HEK293 (cell line): Measurements from ENCODE around the gene TEX14.
A peak's percentile ranks its signal among the peaks of the same experiment; 100 is the strongest.

Experiments
- CTCF ChIA-PET: fragments of 350-600 bp; formaldehyde crosslinking; extraction: SDS; loops from one replicate; lab custom pipeline; 2021; ENCODE audit warnings: antibody characterized with exemption; lab: Yijun Ruan, JAX
- POLR2A ChIA-PET: fragments of 300-600 bp; formaldehyde crosslinking; extraction: SDS; loops from one replicate; lab custom pipeline; 2020; ENCODE audit warnings: antibody characterized with exemption, inconsistent platforms; lab: Yijun Ruan, JAX
- H3K27ac ChIP-seq: fragments of 200-500 bp; sonication (Bioruptor generic); 2 replicates; pipeline ENCODE4 v1.5.1; 2014; ENCODE audit warnings: low read depth, low read length, control low read depth, inconsistent platforms; ENCODE audit errors: extremely low read depth
- H3K36me3 ChIP-seq, 2 experiments: fragments of 200-500 bp in 1 of 2; sonication (Bioruptor generic) in 1 of 2; 1 replicate in 1 of 2; 2 replicates in 1 of 2; pipeline ENCODE4 v1.5.1; 2014 to 2017; ENCODE audit warnings: inconsistent platforms in 2 of 2, low read length in 2 of 2; ENCODE audit not compliant: control insufficient read depth in 2 of 2, insufficient read depth in 1 of 2
- H3K4me1 ChIP-seq: fragments of 200-500 bp; sonication (Bioruptor generic); 2 replicates; pipeline ENCODE4 v1.5.1; 2014; ENCODE audit warnings: mild to moderate bottlenecking, low read length, inconsistent platforms; ENCODE audit not compliant: control insufficient read depth, insufficient read depth
- H3K4me3 ChIP-seq: 2 replicates; pipeline ENCODE4 v1.5.1; 2011; ENCODE audit warnings: low read depth, mild to moderate bottlenecking, control low read depth, low read length, moderate library complexity
- H3K9me3 ChIP-seq: fragments of 200-500 bp; sonication (Bioruptor generic); 2 replicates; pipeline ENCODE4 v1.5.1; 2014; ENCODE audit warnings: low read depth, low read length, inconsistent platforms; ENCODE audit not compliant: control insufficient read depth, insufficient read depth
- EGR2 ChIP-seq: fragments of 450-650 bp; formaldehyde crosslinking; IDR thresholded peaks from 2 replicates; pipeline ENCODE4 v1.5.1; 2016; ENCODE audit warnings: low read depth, missing biosample characterization, missing genetic modification characterization
- GLIS1 ChIP-seq: fragments of 450-650 bp; formaldehyde crosslinking; IDR thresholded peaks from 2 replicates; pipeline ENCODE4 v1.5.1; 2016; ENCODE audit warnings: missing biosample characterization, missing genetic modification characterization
- HOXD13 ChIP-seq: sonication (generic); formaldehyde crosslinking; IDR thresholded peaks from 2 replicates; pipeline ENCODE4 v1.8.0; 2022; ENCODE audit warnings: missing genetic modification reagents, borderline replicate concordance
- IKZF3 ChIP-seq: fragments of 450-650 bp; IDR thresholded peaks from 2 replicates; pipeline ENCODE4 v1.5.0; 2018; ENCODE audit warnings: missing biosample characterization, mild to moderate bottlenecking, missing genetic modification characterization, moderate library complexity
- KLF7 ChIP-seq: fragments of 450-650 bp; formaldehyde crosslinking; IDR thresholded peaks from 2 replicates; pipeline ENCODE4 v1.5.1; 2016; ENCODE audit warnings: missing biosample characterization, missing genetic modification characterization, borderline replicate concordance
- MZF1 ChIP-seq: fragments of 450-650 bp; formaldehyde crosslinking; IDR thresholded peaks from 2 replicates; pipeline ENCODE4 v1.5.1; 2017; ENCODE audit warnings: missing biosample characterization, missing genetic modification characterization, borderline replicate concordance
- RBAK ChIP-seq: fragments of 450-650 bp; formaldehyde crosslinking; IDR thresholded peaks from 2 replicates; pipeline ENCODE4 v1.5.1; 2016; ENCODE audit warnings: missing biosample characterization, missing genetic modification characterization
- SP3 ChIP-seq: fragments of 450-650 bp; formaldehyde crosslinking; IDR thresholded peaks from 2 replicates; pipeline ENCODE4 v1.5.1; 2016; ENCODE audit warnings: missing biosample characterization, missing genetic modification characterization
- ZBTB17 ChIP-seq: fragments of 450-650 bp; formaldehyde crosslinking; IDR thresholded peaks from 2 replicates; pipeline ENCODE4 v1.5.1; 2016; ENCODE audit warnings: missing biosample characterization, missing genetic modification characterization
- ZFHX2 ChIP-seq: fragments of 450-650 bp; formaldehyde crosslinking; conservative IDR thresholded peaks from 2 replicates; pipeline ENCODE4 v1.5.1; 2016; ENCODE audit warnings: missing biosample characterization, missing genetic modification characterization
- ZFP41 ChIP-seq: fragments of 450-650 bp; formaldehyde crosslinking; IDR thresholded peaks from 2 replicates; pipeline ENCODE4 v1.5.1; 2016; ENCODE audit warnings: missing biosample characterization, missing genetic modification characterization, borderline replicate concordance
- ZNF114 ChIP-seq: fragments of 450-650 bp; formaldehyde crosslinking; IDR thresholded peaks from 2 replicates; pipeline ENCODE4 v1.5.0; 2017; ENCODE audit warnings: missing biosample characterization, missing genetic modification characterization
- ZNF146 ChIP-seq: fragments of 450-650 bp; formaldehyde crosslinking; IDR thresholded peaks from 2 replicates; pipeline ENCODE4 v1.5.1; 2016; ENCODE audit warnings: missing biosample characterization, missing genetic modification characterization
- ZNF391 ChIP-seq: fragments of 450-650 bp; formaldehyde crosslinking; IDR thresholded peaks from 2 replicates; pipeline ENCODE4 v1.5.1; 2016; ENCODE audit warnings: low read depth, missing biosample characterization, missing genetic modification characterization, borderline replicate concordance
- ZNF426 ChIP-seq: fragments of 450-650 bp; formaldehyde crosslinking; IDR thresholded peaks from 2 replicates; pipeline ENCODE4 v1.5.1; 2017; ENCODE audit warnings: missing biosample characterization, missing genetic modification characterization, mild to moderate bottlenecking, inconsistent platforms, moderate library complexity
- ZNF600 ChIP-seq: fragments of 450-650 bp; formaldehyde crosslinking; IDR thresholded peaks from 2 replicates; pipeline ENCODE4 v1.5.1; 2016; ENCODE audit warnings: missing biosample characterization, missing genetic modification characterization
- TF ChIP-seq, protein P1 (sequence below): fragments of 450-650 bp; formaldehyde crosslinking; IDR thresholded peaks from 2 replicates; pipeline ENCODE4 v1.5.1; 2016; ENCODE audit warnings: missing biosample characterization, missing genetic modification characterization, borderline replicate concordance
- TF ChIP-seq, protein P2 (sequence below): fragments of 450-650 bp; formaldehyde crosslinking; IDR thresholded peaks from 2 replicates; pipeline ENCODE4 v1.5.1; 2016; ENCODE audit warnings: missing biosample characterization, missing genetic modification characterization, borderline replicate concordance
- TF ChIP-seq, protein P3 (sequence below): fragments of 450-650 bp; formaldehyde crosslinking; IDR thresholded peaks from 2 replicates; pipeline ENCODE4 v1.5.0; 2017; ENCODE audit warnings: missing biosample characterization, missing genetic modification characterization, borderline replicate concordance
- TF ChIP-seq, protein P4 (sequence below): fragments of 450-650 bp; formaldehyde crosslinking; IDR thresholded peaks from 2 replicates; pipeline ENCODE4 v1.5.1; 2016; ENCODE audit warnings: missing biosample characterization, missing genetic modification characterization
- TF ChIP-seq, protein P5 (sequence below): fragments of 450-650 bp; formaldehyde crosslinking; IDR thresholded peaks from 2 replicates; pipeline ENCODE4 v1.5.1; 2016; ENCODE audit warnings: missing biosample characterization, missing genetic modification characterization, low read depth

TEX14 gene

DNA sequence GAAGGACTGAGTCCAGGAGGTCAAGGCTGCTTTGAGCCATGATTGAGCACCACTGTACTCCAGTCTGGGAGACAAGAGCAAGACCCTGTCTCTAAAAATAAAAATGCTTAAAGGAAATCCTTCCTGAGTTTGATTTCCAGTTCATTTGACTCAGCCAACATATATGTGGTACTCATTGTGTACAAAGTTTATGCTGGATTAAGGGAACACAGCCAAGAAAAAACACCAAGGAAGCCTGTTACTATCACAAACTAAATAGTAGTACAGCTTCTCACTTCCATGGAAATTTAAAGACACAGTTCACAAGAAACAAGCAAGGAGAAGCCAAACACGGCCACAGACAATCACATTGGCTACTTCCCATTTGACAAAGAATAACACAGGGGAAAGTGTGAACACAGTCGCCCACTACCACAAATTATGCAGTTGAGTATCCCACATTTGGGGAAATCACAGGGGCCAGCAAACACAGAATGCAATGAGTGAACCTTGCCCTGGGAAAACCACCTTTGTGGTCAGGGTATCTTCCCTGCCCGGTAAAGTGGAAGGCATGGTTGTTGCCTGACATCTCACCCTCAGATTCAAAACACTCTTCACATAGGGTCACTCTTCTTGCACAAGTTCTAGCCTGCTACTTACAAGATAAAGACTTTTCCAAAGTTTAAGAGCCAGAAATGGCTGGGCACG, 14.5 kb downstream of the TEX14 start (continued):
- TF ChIP-seq, protein P1, sequence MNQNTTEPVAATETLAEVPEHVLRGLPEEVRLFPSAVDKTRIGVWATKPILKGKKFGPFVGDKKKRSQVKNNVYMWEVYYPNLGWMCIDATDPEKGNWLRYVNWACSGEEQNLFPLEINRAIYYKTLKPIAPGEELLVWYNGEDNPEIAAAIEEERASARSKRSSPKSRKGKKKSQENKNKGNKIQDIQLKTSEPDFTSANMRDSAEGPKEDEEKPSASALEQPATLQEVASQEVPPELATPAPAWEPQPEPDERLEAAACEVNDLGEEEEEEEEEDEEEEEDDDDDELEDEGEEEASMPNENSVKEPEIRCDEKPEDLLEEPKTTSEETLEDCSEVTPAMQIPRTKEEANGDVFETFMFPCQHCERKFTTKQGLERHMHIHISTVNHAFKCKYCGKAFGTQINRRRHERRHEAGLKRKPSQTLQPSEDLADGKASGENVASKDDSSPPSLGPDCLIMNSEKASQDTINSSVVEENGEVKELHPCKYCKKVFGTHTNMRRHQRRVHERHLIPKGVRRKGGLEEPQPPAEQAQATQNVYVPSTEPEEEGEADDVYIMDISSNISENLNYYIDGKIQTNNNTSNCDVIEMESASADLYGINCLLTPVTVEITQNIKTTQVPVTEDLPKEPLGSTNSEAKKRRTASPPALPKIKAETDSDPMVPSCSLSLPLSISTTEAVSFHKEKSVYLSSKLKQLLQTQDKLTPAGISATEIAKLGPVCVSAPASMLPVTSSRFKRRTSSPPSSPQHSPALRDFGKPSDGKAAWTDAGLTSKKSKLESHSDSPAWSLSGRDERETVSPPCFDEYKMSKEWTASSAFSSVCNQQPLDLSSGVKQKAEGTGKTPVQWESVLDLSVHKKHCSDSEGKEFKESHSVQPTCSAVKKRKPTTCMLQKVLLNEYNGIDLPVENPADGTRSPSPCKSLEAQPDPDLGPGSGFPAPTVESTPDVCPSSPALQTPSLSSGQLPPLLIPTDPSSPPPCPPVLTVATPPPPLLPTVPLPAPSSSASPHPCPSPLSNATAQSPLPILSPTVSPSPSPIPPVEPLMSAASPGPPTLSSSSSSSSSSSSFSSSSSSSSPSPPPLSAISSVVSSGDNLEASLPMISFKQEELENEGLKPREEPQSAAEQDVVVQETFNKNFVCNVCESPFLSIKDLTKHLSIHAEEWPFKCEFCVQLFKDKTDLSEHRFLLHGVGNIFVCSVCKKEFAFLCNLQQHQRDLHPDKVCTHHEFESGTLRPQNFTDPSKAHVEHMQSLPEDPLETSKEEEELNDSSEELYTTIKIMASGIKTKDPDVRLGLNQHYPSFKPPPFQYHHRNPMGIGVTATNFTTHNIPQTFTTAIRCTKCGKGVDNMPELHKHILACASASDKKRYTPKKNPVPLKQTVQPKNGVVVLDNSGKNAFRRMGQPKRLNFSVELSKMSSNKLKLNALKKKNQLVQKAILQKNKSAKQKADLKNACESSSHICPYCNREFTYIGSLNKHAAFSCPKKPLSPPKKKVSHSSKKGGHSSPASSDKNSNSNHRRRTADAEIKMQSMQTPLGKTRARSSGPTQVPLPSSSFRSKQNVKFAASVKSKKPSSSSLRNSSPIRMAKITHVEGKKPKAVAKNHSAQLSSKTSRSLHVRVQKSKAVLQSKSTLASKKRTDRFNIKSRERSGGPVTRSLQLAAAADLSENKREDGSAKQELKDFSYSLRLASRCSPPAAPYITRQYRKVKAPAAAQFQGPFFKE (tag by site-specific recombination), result no peak
- TF ChIP-seq ZFHX2 (tag by site-specific recombination), result no peak
- TF ChIP-seq ZBTB17, result no peak
- TF ChIP-seq HOXD13 (CRISPR knock-in tag), result no peak
- TF ChIP-seq MZF1 (tag by site-specific recombination), result no peak
- TF ChIP-seq EGR2 (tag by site-specific recombination), result no peak

DNA sequence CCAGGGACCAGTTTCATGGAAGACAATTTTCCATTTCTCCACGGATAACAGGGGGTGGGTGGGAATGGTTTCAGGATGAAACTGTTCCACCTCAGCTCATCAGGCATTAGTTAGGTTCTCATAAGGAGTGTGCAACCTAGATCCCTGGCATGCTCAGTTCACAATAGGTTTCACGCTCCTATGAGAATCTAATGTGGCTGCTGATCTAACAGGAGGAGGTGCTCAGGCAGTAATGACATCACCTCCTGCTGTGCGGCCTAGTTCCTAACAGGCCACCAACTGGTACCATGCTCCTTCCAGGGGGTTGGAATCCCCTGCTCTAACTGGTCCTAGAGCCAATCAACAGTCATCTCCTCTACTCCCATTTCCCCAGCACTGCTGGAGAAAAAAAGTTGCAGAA, 19.9 kb downstream of the TEX14 start:
- Histone ChIP-seq H3K4me3 (no peak overlapping the region), H3K4me1 (no peaks in the 10 kb centered on the region; the same call in 1 of the 2 replicates), H3K27ac (no peak overlapping the region), H3K36me3 (no peaks in the 10 kb centered on the region), H3K9me3 (no peaks in the 10 kb centered on the region)
- ChIA-PET POLR2A (interaction anchor here (1.3 to 3.2 kb wide), 3 partner anchors 13 to 41 kb away, joined by 3 to 17 read pairs (median 13); partner anchors contain the start of gene RAD51C), CTCF (interaction anchor here (0.6 to 0.7 kb wide), 2 partner anchors 83 to 122 kb away, joined by 3 to 6 read pairs; no protein-coding TSS in a partner anchor)
- TF ChIP-seq, protein P2, sequence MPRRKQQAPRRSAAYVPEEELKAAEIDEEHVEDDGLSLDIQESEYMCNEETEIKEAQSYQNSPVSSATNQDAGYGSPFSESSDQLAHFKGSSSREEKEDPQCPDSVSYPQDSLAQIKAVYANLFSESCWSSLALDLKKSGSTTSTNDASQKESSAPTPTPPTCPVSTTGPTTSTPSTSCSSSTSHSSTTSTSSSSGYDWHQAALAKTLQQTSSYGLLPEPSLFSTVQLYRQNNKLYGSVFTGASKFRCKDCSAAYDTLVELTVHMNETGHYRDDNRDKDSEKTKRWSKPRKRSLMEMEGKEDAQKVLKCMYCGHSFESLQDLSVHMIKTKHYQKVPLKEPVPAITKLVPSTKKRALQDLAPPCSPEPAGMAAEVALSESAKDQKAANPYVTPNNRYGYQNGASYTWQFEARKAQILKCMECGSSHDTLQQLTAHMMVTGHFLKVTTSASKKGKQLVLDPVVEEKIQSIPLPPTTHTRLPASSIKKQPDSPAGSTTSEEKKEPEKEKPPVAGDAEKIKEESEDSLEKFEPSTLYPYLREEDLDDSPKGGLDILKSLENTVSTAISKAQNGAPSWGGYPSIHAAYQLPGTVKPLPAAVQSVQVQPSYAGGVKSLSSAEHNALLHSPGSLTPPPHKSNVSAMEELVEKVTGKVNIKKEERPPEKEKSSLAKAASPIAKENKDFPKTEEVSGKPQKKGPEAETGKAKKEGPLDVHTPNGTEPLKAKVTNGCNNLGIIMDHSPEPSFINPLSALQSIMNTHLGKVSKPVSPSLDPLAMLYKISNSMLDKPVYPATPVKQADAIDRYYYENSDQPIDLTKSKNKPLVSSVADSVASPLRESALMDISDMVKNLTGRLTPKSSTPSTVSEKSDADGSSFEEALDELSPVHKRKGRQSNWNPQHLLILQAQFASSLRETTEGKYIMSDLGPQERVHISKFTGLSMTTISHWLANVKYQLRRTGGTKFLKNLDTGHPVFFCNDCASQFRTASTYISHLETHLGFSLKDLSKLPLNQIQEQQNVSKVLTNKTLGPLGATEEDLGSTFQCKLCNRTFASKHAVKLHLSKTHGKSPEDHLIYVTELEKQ, result no peak
- no peak for TF ChIP-seq ZNF391 (tag by site-specific recombination)
- TF ChIP-seq, protein P3, sequence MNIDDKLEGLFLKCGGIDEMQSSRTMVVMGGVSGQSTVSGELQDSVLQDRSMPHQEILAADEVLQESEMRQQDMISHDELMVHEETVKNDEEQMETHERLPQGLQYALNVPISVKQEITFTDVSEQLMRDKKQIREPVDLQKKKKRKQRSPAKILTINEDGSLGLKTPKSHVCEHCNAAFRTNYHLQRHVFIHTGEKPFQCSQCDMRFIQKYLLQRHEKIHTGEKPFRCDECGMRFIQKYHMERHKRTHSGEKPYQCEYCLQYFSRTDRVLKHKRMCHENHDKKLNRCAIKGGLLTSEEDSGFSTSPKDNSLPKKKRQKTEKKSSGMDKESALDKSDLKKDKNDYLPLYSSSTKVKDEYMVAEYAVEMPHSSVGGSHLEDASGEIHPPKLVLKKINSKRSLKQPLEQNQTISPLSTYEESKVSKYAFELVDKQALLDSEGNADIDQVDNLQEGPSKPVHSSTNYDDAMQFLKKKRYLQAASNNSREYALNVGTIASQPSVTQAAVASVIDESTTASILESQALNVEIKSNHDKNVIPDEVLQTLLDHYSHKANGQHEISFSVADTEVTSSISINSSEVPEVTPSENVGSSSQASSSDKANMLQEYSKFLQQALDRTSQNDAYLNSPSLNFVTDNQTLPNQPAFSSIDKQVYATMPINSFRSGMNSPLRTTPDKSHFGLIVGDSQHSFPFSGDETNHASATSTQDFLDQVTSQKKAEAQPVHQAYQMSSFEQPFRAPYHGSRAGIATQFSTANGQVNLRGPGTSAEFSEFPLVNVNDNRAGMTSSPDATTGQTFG (tag by site-specific recombination), result no peak
- TF ChIP-seq IKZF3 (tag by site-specific recombination), result 0 out of 2 replicates have a peak, but pooled peaks have one; percentile 9
- TF ChIP-seq ZNF426, result no peak
- no peak for TF ChIP-seq ZNF114 (tag by site-specific recombination)
- TF ChIP-seq, protein P4, sequence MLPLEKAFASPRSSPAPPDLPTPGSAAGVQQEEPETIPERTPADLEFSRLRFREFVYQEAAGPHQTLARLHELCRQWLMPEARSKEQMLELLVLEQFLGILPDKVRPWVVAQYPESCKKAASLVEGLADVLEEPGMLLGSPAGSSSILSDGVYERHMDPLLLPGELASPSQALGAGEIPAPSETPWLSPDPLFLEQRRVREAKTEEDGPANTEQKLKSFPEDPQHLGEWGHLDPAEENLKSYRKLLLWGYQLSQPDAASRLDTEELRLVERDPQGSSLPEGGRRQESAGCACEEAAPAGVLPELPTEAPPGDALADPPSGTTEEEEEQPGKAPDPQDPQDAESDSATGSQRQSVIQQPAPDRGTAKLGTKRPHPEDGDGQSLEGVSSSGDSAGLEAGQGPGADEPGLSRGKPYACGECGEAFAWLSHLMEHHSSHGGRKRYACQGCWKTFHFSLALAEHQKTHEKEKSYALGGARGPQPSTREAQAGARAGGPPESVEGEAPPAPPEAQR (tag by site-specific recombination), result no peak
- no peak for TF ChIP-seq ZNF146
- peak; percentile 55; the same call in 1 of the 2 replicates for TF ChIP-seq ZNF600
- peak; percentile 81 for TF ChIP-seq GLIS1 (tag by site-specific recombination)
- TF ChIP-seq SP3 (tag by site-specific recombination), result no peak
- TF ChIP-seq ZFP41, result no peak
- TF ChIP-seq, protein P5, sequence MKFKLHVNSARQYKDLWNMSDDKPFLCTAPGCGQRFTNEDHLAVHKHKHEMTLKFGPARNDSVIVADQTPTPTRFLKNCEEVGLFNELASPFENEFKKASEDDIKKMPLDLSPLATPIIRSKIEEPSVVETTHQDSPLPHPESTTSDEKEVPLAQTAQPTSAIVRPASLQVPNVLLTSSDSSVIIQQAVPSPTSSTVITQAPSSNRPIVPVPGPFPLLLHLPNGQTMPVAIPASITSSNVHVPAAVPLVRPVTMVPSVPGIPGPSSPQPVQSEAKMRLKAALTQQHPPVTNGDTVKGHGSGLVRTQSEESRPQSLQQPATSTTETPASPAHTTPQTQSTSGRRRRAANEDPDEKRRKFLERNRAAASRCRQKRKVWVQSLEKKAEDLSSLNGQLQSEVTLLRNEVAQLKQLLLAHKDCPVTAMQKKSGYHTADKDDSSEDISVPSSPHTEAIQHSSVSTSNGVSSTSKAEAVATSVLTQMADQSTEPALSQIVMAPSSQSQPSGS (tag by site-specific recombination), result peak; percentile 89
- TF ChIP-seq KLF7 (tag by site-specific recombination), result no peak
- TF ChIP-seq RBAK (tag by site-specific recombination), result no peak
